Right ventricle myocardium superior (tissue), 1 donor: ENCODE measurements around the gene PHRF1. TPM values are rescaled to one million over a fixed set of nuclear protein-coding genes. Genes with fewer than 3 reads are reported as not detected.
"Not testable (repeated sequence)": the region's sequence is repeated elsewhere in the genome, so short reads cannot be mapped to it uniquely, and the experiment has no call there.

ENCODE experiments used
- ATAC-seq: fragments of 200-7000 bp; cut with Tn5 transposase; one replicate; pipeline ENCODE4 v1.9.1; 2020; ENCODE audit warnings: mild to moderate bottlenecking; ENCODE audit not compliant: poor library complexity
- DNase-seq: peaks from one replicate; pipeline ENCODE4 v3.0.0-alpha.2; 2020
- intact Hi-C: fragments of 100-400 bp; cut with DNase I; formaldehyde crosslinking; loops from one replicate; pipeline ENCODE4 v1.11.2; 2022
- total RNA-seq: library from RNA; stranded (reverse); fragmentation: NEBNext Ultra II Directional; extraction: Animal tissue kit (Norgen Biotek cat#: 25700); gene quantifications from one replicate; pipeline ENCODE4 v1.2.1, GENCODE V29; 2021
- donor health status: DM: no; HTN: yes; CAD: no; lungs with severe emphysema.

PHRF1 gene
- total RNA-seq, 1 donor from 2014 or later = 16.5 TPM

GRCh38 chr11:565921-566509 lies 10.3 kb upstream of the PHRF1 start:
- intact Hi-C loops = no loop called here
- DNase-seq (no peak), ATAC-seq (no peak)

DNA sequence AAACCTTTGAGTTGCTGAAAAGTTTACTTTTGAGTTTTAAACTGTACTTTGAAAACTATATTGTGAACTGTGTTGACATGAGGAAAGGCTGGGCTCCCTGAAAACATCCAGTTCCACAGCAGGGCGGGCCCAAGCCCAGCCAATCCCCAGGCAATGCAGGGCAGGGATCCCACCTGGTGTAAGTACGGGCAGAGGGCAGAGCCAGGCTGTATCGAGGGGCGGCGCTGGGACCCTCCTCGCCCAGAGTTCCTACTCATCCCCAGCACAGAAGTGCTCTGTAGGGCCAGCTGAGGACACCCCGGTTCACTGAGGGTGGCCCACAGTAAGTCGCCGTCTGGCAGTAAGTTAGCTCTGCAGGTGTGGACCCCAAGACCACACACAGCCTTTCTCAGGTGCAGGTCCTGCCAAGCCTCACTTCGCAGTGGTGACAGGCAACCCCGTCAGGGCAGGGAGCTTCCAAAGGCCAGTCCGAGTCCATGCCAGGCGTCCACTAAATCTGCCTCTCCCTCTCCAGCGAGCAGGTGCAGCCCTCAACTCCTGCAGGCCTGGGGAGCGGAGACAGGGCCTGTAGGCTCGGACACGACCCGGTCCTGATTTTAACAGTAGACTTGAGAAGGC lies 9.2 kb upstream of the PHRF1 start:
- no peak for DNase-seq
- intact Hi-C loops = no loop called here
- ATAC-seq = no peak

- intact Hi-C loops = no loop called here
- no peak for DNase-seq
- ATAC-seq = peak; percentile 24
Observed at GRCh38 chr11:567629-568292, 8.5 kb upstream of the PHRF1 start.

DNA sequence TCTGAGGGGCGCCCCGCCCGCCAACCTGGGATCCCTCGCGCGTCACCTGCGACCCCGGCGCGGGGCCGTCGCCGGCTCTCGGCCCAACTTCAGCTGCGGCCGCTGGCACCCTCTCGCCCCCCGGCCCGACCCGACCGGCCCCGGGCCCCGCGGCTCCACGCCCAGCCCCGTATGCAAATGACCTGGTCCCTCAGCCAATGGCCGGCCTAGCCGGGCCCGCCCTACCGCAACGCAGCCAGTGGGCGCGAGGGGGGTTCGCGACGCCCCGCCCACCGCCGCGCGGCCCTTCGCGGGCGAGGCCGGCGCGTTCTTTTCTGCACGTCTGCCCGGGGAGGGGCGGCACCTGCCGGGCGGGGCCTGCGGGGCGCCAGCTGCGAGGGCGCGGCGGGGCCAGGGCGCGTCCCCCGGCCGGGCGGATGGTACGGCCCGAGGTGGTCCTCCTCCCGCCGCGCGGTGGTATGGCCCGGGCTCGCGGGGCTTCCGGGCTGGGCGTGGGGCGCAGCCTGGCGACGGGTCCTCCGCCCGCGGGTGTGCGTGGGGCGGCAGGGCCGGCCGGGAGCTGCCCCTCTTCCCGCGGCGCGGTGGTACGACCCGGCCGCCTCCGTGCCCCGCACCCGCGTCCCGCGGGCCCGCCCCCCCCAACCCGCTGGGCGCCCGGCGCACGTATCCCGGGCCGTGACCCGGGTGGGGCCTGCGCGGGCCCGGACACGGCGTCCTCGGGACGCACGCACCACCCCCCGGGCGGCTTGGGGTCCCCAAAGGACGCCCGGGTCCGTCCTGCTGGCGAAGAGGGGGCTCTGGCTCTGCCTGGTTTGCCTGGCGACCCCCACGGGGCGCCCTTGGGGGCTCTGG lies 7.7 kb upstream of the PHRF1 start:
- DNase-seq (peak; percentile 96), ATAC-seq (peak; percentile 88)
- intact Hi-C loops = no loop called here

DNA sequence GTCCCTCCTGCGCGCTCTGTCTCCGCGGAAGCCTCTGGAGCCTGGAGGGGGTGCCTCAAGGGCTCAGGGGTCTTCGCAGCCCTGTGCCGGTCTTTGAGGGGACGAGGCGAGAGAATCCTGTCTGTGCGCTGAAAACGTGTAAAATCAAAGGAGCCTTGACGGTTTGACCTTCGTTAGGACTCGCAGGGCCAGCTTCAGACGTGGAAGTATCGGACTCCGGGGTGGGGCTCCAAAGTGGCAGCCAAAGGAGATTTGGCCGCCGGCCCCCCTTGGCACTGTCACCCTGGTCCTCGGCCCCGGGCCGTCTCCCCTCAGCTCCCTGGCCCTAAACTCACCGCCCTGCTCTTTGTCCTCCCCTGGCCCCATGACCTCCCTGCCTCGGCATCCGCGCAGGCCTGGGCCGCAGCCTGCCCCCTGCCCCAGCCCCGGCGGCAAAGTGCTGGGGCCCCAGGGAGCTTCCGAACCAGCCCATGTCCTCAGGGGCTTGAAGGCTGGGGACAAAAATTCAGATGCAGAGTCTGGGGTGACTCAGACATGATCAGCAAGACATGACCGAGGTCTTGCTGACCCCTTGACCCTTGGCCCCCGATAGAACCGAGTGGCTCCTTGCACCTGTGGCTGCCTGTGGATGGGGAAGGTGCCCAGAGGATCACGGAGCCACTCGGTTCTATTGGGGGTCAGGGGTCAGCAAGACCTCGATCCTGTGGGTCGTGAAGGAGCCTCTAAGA lies 6.9 kb upstream of the PHRF1 start:
- ATAC-seq = peak; percentile 56

DNA sequence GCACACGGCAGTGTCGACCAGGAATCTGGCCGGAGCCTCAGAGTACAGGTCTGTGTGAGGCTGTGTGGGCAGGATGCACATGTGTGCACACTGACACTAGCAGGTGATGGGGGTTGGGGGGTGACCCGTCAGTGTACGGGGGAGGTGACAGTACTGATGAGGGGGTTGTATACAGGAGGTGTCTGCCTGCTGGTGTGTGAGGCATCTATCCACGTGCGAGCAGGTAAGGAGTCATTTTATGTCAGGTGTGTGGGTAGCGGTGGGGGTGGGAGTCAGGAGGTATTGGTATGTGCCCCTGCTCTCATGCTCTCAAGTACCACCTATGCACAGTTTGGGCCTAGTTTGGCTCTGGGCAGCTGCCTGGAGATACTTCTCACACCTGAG lies 4.5 kb upstream of the PHRF1 start:
- DNase-seq = no peak
- intact Hi-C loops = no loop called here

More for the DNA sequence above, 6.9 kb upstream of the PHRF1 start:
- peak; percentile 86 for DNase-seq
- intact Hi-C loops = no loop called here

GRCh38 chr11:573146-573759 lies 3.0 kb upstream of the PHRF1 start:
- intact Hi-C loops = no loop called here
- DNase-seq (no peak), ATAC-seq (no peak)

More for the DNA sequence above, 4.5 kb upstream of the PHRF1 start:
- no peak for ATAC-seq

DNA sequence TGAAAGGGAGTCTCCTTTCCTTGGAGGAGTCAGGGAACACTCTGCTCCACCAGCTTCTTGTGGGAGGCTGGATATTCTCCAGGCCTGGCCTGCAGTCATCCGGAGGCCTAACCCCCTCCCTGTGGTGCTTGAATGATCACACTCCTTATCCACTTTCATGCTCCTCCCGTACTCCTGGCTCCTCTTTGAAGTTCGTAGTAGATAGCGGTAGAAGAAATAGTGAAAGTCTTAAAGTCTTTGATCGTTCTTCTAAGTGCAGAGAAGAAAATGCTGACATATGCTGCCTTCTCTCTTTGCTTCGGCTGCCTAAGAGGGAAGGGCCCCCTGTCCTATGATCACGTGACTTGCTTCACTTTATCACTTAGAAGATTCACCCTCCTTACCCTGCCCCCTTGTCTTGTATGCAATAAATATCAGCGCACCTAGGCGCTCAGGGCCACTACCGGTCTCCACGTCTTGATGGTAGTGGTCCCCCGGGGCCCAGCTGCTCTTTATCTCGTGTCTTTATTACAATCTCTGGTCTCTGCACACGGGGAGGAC lies 2.2 kb upstream of the PHRF1 start:
- intact Hi-C loops, ATAC-seq, DNase-seq: not testable (repeated sequence)

DNA sequence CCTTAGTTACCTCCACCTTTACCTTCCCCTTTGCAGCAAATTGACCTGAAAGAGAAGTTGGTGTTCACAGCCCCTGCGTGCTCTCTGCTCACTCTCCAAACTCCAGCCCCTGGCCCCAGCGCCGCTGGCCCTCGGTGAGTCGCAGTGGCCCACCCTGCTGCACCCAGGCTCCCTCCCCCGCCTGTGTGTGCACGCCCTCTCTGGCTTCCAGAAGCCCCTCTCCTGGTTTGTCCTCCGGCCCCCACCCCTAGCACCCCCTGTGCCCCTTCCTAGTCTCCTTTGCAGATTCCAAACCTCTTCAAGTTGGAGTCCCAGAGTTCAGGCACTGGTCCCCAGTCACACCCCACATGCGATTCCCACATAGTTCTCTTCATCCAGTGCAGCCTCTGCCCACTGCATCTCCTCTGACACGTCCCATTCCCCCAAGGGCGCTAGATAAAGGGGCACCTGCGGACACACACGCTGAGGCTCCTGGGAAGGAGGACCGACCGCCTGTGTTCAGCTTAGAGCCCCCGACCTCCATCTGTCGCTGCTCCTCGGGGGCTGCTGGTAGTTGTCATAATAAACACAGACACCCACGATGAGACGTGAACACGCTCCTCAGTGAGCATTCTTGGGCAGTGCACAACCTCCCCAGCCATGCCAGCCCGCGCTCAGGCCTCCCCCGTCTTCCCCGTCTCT lies 1.5 kb upstream of the PHRF1 start:
- ATAC-seq (peak; percentile 2), DNase-seq (no peak)
- intact Hi-C loops = no loop called here

GRCh38 chr11:575313-575995 lies 816 bp upstream of the PHRF1 start:
- intact Hi-C loops = no loop called here
- DNase-seq (no peak), ATAC-seq (peak; percentile 75)

DNA sequence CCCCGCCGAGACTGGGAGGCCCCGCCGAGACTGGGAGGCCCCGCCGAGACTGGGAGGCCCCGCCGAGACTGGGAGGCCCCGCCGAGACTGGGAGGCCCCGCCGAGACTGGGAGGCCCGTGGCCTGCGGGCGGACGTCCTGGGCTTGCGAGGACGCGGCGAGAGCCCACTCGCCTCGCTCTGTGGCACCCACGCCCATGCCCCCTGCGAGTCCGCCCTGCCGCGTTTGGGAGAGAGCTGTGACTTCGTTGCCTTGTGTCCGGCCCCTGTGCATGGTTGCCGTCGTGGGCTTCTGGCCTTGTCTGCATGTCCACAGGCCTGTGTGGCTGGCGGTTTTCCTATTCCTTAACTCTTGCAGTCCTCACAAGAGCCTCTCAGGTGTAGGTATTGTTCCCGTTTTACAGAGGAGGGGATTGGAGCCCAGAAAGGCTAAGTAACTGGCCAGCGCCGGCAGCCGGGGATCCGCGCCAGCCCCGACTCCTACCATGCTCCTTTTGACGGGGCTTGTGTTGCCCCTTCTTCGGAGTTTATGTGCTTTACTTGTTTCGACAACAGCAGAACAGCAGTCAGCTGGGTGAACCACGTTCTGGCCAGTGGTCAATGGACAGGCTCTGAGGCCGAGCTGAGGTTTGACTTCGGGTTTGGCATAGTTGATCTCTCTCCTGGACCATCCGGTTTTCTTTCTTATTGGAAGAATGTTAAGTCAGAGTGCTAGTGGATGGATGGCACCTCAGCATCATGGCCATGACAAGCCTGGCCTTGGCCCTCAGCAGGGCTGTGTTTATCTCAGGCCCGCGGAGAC lies 741 bp downstream of the PHRF1 start:
- no peak for DNase-seq
- intact Hi-C loops = no loop called here
- no peak for ATAC-seq

- DNase-seq (no peak), ATAC-seq (no peak)
- intact Hi-C loops = no loop called here
Observed at GRCh38 chr11:577611-577894, 1.3 kb downstream of the PHRF1 start.

GRCh38 chr11:578276-579035 lies 2.2 kb downstream of the PHRF1 start:
- intact Hi-C loops = no loop called here
- ATAC-seq = no peak
- DNase-seq = no peak

DNA sequence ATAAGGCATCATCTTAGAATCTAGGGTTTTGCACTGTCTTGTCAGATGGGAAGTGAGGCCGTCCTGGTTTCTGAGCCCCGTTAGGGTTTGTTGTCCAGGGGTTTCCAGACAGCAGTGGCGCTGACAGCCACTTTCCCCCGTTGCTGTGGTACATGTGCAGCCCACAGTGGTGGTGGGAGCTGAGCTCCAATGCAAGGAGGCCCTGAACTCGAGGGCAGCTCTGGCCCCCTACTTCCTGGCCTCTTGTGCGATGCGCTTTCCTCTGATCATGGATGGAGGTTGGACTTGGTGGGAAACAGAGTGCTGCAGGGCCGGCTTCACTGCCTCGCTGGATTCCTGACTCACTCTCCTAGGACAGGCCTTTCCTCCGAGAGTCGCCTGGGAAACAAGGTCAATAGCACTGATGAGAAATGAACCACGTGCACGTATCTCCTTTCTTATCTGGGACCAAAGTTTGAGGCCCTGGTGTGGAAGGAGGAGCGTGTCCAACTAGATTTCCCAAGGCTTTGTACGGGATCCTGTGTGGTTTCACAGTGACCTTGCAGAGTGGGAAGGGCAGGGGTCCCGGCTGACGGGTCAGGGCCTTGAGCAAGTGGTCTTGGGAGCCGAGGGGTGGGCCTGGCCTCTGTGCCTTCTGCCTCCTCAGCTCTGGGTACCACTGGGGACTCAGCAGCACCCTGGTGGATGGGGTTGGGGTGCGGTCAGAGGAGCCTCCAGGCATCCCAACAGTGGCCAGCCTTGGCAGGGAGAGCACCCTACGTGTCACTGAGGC lies 3.7 kb downstream of the PHRF1 start:
- no peak for ATAC-seq
- intact Hi-C loops = no loop called here
- DNase-seq = no peak

DNA sequence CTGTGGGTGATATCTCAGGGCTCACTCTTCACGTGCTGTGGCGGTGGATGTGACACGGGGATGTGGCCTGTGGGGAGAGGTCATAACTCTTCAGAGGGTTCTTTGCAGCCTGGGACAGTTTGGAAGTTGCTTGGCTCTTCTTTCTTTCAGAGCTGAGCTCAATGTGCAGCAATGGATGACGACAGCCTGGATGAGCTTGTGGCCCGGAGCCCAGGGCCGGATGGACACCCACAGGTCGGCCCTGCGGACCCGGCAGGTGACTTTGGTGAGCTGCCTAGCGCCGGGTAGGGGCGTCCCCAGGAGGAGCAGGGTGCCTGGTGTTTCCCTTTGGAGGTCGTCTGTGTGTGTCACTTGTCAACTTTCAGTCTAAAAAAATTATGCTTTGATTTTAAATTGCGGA lies 5.1 kb downstream of the PHRF1 start:
- DNase-seq = no peak
- intact Hi-C loops = no loop called here
- peak; percentile 11 for ATAC-seq
